Measurements from ENCODE around the gene E2F2. TPM values are rescaled to one million over a fixed set of nuclear protein-coding genes. Genes with fewer than 3 reads are reported as not detected.

The E2F2 gene
- total and polyA plus RNA-seq, 2 of the 13 experiments (the other 11 are each of a cell fraction or from before 2014, with no cell fraction given), result 0.65 to 6.6 TPM

GRCh38 chr1:23506376-23507107, 24.5 kb downstream of the E2F2 start:
- Histone ChIP-seq H2AFZ (ENCODE audit: low read length) (no peak overlapping the region), H4K20me1 (ENCODE audit: insufficient read depth, low read length) (no peaks in the 10 kb centered on the region), H3K4me3 (replicated peaks in 1 of 3; ENCODE audit: insufficient read depth in 1 of 3, low read depth in 2 of 3, low read length in 3 of 3) (no peak overlapping the region), H3K79me2 (ENCODE audit: insufficient read depth, low read length) (no peaks in the 10 kb centered on the region), H3K27me3 (ENCODE audit: control insufficient read depth in 1 of 2, insufficient read depth in 2 of 2, low read length in 2 of 2) (no peaks in the 10 kb centered on the region), H3K9ac (ENCODE audit: insufficient read depth, low read depth, low read length) (no peak overlapping the region), H3K4me1 (ENCODE audit: insufficient read depth, low read length) (peaks cover 9% of the 10 kb centered on the region), H3K27ac (ENCODE audit: extremely low read length, insufficient read depth, low read length) (no peak overlapping the region), H3K9me3 (ENCODE audit: low read length) (no peaks in the 10 kb centered on the region), H3K36me3 (replicated peaks in 1 of 2; ENCODE audit: control insufficient read depth in 1 of 2, insufficient read depth in 2 of 2, low read length in 2 of 2) (peaks cover 0 to 13% of the 10 kb centered on the region in 2 experiments; a peak in 1 of 5 replicates), H3K4me2 (ENCODE audit: low read depth, low read length) (no peak overlapping the region)
- intact Hi-C loops (cut with micrococcal nuclease; ENCODE audit: unreplicated experiment), result no loop called here
- CTCF ChIA-PET (ENCODE audit: low intra/inter-chr PET ratio, low total read pairs), result no interaction called here
- WGBS (ENCODE audit: low lambda C conversion rate), result 94% methylated on average over 9 of the region's 13 CpGs
- FAIRE-seq (no peak), ATAC-seq (no peak), DNase-seq (ENCODE audit: low spot score) (no peak)
- POLR2A ChIA-PET, result interaction anchor here (0.6 kb wide), 1 partner anchor 338 kb away, joined by 3 read pairs; the partner anchor contains the start of gene LUZP1
- in situ Hi-C loops (cut with HindIII; ENCODE audit: extremely low pct_ligation_motif_present, low pct_unique_long_range_greater_than_20kb), result no loop called here
- BruUV-seq (replicated peaks), result no TSS peak
- TF ChIP-seq ZNF280D (CRISPR knock-in tag; IDR thresholded peaks at IDR 0.05) (no peak), HOXA5 (CRISPR knock-in tag; IDR thresholded peaks at IDR 0.05) (no peak), HNRNPH1 (optimal IDR thresholded peaks at IDR 0.05; ENCODE audit: low read depth, low read length) (no peak), NBN (conservative IDR thresholded peaks at IDR 0.05) (no peak), SAFB2 (CRISPR knock-in tag; IDR thresholded peaks at IDR 0.05; ENCODE audit: borderline replicate concordance, low read depth) (no peak), PPARG (CRISPR knock-in tag; conservative IDR thresholded peaks at IDR 0.05) (no peak), CHCHD3 (CRISPR knock-in tag; IDR thresholded peaks at IDR 0.05) (no peak), ZNF121 (CRISPR knock-in tag; IDR thresholded peaks at IDR 0.05) (no peak), HDAC6 (IDR thresholded peaks at IDR 0.05; ENCODE audit: low read depth, low read length) (no peak), SIN3A (IDR thresholded peaks at IDR 0.05; ENCODE audit: borderline replicate concordance, low read depth, low read length) (no peak), HOXA3 (CRISPR knock-in tag; IDR thresholded peaks at IDR 0.05) (no peak), ZSCAN9 (CRISPR knock-in tag; IDR thresholded peaks at IDR 0.05; ENCODE audit: borderline replicate concordance) (no peak), SRF (IDR thresholded peaks at IDR 0.05; ENCODE audit: low read depth, low read length) (no peak), NRL (CRISPR knock-in tag; IDR thresholded peaks at IDR 0.05; ENCODE audit: borderline replicate concordance) (no peak), AGO2 (optimal IDR thresholded peaks at IDR 0.05; ENCODE audit: low read depth, low read length) (no peak), ZNF569 (CRISPR knock-in tag; IDR thresholded peaks at IDR 0.05; ENCODE audit: borderline replicate concordance) (no peak), NFIB (CRISPR knock-in tag; IDR thresholded peaks at IDR 0.05; ENCODE audit: borderline replicate concordance) (no peak), CC2D1A (CRISPR knock-in tag; IDR thresholded peaks at IDR 0.05) (no peak), FOXP1 (IDR thresholded peaks at IDR 0.05) (no peak), FOXP1 (CRISPR knock-in tag; IDR thresholded peaks at IDR 0.05) (no peak)

Data from HepG2 (cell line).